ENCODE results near the gene CDCA7L.

GRCh38 chr7:21941611-21942141, 4.0 kb downstream of the CDCA7L start:
- TF ChIP-seq, protein P1, sequence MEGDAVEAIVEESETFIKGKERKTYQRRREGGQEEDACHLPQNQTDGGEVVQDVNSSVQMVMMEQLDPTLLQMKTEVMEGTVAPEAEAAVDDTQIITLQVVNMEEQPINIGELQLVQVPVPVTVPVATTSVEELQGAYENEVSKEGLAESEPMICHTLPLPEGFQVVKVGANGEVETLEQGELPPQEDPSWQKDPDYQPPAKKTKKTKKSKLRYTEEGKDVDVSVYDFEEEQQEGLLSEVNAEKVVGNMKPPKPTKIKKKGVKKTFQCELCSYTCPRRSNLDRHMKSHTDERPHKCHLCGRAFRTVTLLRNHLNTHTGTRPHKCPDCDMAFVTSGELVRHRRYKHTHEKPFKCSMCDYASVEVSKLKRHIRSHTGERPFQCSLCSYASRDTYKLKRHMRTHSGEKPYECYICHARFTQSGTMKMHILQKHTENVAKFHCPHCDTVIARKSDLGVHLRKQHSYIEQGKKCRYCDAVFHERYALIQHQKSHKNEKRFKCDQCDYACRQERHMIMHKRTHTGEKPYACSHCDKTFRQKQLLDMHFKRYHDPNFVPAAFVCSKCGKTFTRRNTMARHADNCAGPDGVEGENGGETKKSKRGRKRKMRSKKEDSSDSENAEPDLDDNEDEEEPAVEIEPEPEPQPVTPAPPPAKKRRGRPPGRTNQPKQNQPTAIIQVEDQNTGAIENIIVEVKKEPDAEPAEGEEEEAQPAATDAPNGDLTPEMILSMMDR (tag by site-specific recombination; IDR thresholded peaks at IDR 0.05), result no peak
- TF ChIP-seq PATZ1 (tag by site-specific recombination; IDR thresholded peaks at IDR 0.05) (peak; percentile 18; the same call in 1 of the 2 replicates), PBX3 (CRISPR knock-in tag; IDR thresholded peaks at IDR 0.05) (no peak), YY1 (tag by site-specific recombination; IDR thresholded peaks at IDR 0.05) (no peak), ZNF514 (tag by site-specific recombination; IDR thresholded peaks at IDR 0.05) (no peak), KLF9 (tag by site-specific recombination; IDR thresholded peaks at IDR 0.05; ENCODE audit: low read depth) (no peak), ZNF549 (tag by site-specific recombination; IDR thresholded peaks at IDR 0.05) (no peak), ZNF121 (tag by site-specific recombination; IDR thresholded peaks at IDR 0.05) (peak; percentile 83), ZNF521 (tag by site-specific recombination; IDR thresholded peaks at IDR 0.05) (no peak), ZNF138 (tag by site-specific recombination; IDR thresholded peaks at IDR 0.05; ENCODE audit: borderline replicate concordance) (no peak), ZNF596 (tag by site-specific recombination; IDR thresholded peaks at IDR 0.05) (0 out of 2 replicates have a peak, but pooled peaks have one; percentile 38)
- TF ChIP-seq, protein P2, sequence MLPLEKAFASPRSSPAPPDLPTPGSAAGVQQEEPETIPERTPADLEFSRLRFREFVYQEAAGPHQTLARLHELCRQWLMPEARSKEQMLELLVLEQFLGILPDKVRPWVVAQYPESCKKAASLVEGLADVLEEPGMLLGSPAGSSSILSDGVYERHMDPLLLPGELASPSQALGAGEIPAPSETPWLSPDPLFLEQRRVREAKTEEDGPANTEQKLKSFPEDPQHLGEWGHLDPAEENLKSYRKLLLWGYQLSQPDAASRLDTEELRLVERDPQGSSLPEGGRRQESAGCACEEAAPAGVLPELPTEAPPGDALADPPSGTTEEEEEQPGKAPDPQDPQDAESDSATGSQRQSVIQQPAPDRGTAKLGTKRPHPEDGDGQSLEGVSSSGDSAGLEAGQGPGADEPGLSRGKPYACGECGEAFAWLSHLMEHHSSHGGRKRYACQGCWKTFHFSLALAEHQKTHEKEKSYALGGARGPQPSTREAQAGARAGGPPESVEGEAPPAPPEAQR (tag by site-specific recombination; IDR thresholded peaks at IDR 0.05), result no peak
- TF ChIP-seq, protein P3, sequence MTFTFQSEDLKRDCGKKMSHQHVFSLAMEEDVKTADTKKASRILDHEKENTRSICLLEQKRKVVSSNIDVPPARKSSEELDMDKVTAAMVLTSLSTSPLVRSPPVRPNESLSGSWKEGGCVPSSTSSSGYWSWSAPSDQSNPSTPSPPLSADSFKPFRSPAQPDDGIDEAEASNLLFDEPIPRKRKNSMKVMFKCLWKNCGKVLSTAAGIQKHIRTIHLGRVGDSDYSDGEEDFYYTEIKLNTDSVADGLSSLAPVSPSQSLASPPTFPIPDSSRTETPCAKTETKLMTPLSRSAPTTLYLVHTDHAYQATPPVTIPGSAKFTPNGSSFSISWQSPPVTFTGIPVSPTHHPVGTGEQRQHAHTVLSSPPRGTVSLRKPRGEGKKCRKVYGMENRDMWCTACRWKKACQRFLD (tag by site-specific recombination; IDR thresholded peaks at IDR 0.05), result no peak
- TF ChIP-seq, protein P4, sequence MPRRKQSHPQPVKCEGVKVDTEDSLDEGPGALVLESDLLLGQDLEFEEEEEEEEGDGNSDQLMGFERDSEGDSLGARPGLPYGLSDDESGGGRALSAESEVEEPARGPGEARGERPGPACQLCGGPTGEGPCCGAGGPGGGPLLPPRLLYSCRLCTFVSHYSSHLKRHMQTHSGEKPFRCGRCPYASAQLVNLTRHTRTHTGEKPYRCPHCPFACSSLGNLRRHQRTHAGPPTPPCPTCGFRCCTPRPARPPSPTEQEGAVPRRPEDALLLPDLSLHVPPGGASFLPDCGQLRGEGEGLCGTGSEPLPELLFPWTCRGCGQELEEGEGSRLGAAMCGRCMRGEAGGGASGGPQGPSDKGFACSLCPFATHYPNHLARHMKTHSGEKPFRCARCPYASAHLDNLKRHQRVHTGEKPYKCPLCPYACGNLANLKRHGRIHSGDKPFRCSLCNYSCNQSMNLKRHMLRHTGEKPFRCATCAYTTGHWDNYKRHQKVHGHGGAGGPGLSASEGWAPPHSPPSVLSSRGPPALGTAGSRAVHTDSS (tag by site-specific recombination; IDR thresholded peaks at IDR 0.05), result no peak
